GM12878 (cell line): ENCODE data around the gene R3HDM1. TPM values are rescaled to one million over a fixed set of nuclear protein-coding genes. Genes with fewer than 3 reads are reported as not detected.
A peak's percentile ranks its signal among the peaks of the same experiment; 100 is the strongest.

ENCODE experiments used
- ATAC-seq: fragments of 200-7000 bp; cut with Tn5 transposase; 3 replicates; pipeline ENCODE4 v1.9.1; 2020; ENCODE audit warnings: mild to moderate bottlenecking, moderate library complexity
- BruUV-seq: library from RNA; stranded (reverse); fragments of 400-500 nt; replicated peaks from 2 replicates; lab custom pipeline; 2021; lab: Mats Ljungman, UMichigan
- CTCF ChIA-PET: fragments of 300-600 bp; sonication (Branson Sonifier 250); formaldehyde crosslinking; extraction: SDS; loops from one replicate; lab custom pipeline; 2021; ENCODE audit warnings: inconsistent platforms; lab: Yijun Ruan, JAX
- POLR2A ChIA-PET: fragments of 350-600 bp; formaldehyde crosslinking; extraction: SDS; loops from one replicate; lab custom pipeline; 2021; ENCODE audit warnings: inconsistent platforms; lab: Charles Lee
- RAD21 ChIA-PET: fragments of 300-600 bp; sonication (Branson Sonifier 250); formaldehyde crosslinking; loops from one replicate; lab custom pipeline; 2023; ENCODE audit warnings: antibody characterized with exemption; ENCODE audit not compliant: unreplicated experiment; lab: Charles Lee
- SMC1A ChIA-PET: fragments of 300-600 bp; sonication (Branson Sonifier 250); formaldehyde crosslinking; loops from one replicate; lab custom pipeline; 2023; ENCODE audit not compliant: unreplicated experiment, uncharacterized antibody; lab: Charles Lee
- DNase-seq: peaks from one replicate; pipeline ENCODE4 v3.0.0-alpha.2; 2011; ENCODE audit warnings: low read depth, low spot score
- FAIRE-seq: peaks from 3 replicates; lab custom pipeline; 2011; peaks lifted over from hg19 to GRCh38; lab: Jason Lieb, UNC
- H2AFZ ChIP-seq: 2 replicates; pipeline ENCODE4 v1.6.0; 2011; ENCODE audit warnings: low read depth, low read length, control low read depth; ENCODE audit not compliant: control insufficient read depth
- H3K27ac ChIP-seq: 2 replicates; pipeline ENCODE4 v1.5.1; 2011; ENCODE audit warnings: control low read depth; ENCODE audit not compliant: control insufficient read depth, insufficient read depth
- H3K27me3 ChIP-seq, 2 experiments: replicated peaks in 1 of 2; 2 replicates each; pipeline versions ENCODE4 v1.6.0 to v1.6.1; 2011; ENCODE audit warnings: low read length in 1 of 2; ENCODE audit not compliant: control insufficient read depth in 2 of 2, insufficient read depth in 2 of 2
- H3K36me3 ChIP-seq, 2 experiments: 2 replicates each; pipeline ENCODE4 v1.5.1; 2011; ENCODE audit warnings: low read length in 1 of 2; ENCODE audit not compliant: control insufficient read depth in 2 of 2, insufficient read depth in 2 of 2
- H3K4me1 ChIP-seq: 2 replicates; pipeline ENCODE4 v1.6.1; 2011; ENCODE audit warnings: mild to moderate bottlenecking, low read length, moderate library complexity, mixed read lengths; ENCODE audit not compliant: control insufficient read depth, insufficient read depth
- H3K4me2 ChIP-seq: 2 replicates; pipeline ENCODE4 v1.6.0; 2011; ENCODE audit warnings: control low read depth; ENCODE audit not compliant: control insufficient read depth, insufficient read depth
- H3K4me3 ChIP-seq: fragments of 200-600 bp; sonication (generic); 2 replicates; pipeline ENCODE4 v1.5.1; 2016
- H3K79me2 ChIP-seq: 2 replicates; pipeline ENCODE4 v1.6.0; 2011; ENCODE audit warnings: low read length; ENCODE audit not compliant: control insufficient read depth, insufficient read depth
- H3K9ac ChIP-seq: 2 replicates; pipeline ENCODE4 v1.8.0; 2011; ENCODE audit warnings: low read length, control low read depth, mixed read lengths; ENCODE audit not compliant: control insufficient read depth, insufficient read depth
- H3K9me3 ChIP-seq: replicated peaks from 3 replicates; pipeline ENCODE4 v1.5.1; 2011; ENCODE audit warnings: mild to moderate bottlenecking, low read length; ENCODE audit not compliant: control insufficient read depth, insufficient read depth
- H4K20me1 ChIP-seq: 2 replicates; pipeline ENCODE4 v1.6.0; 2011; ENCODE audit not compliant: control insufficient read depth, insufficient read depth
- ETV6 ChIP-seq, 2 experiments: fragments of 450-650 bp in 1 of 2; IDR thresholded peaks in 1 of 2; conservative IDR thresholded peaks in 1 of 2; 2 replicates each; pipeline ENCODE4 v1.6.1; 2014; ENCODE audit warnings: antibody characterized with exemption in 1 of 2, borderline replicate concordance in 1 of 2, low read depth in 1 of 2, mild to moderate bottlenecking in 1 of 2, moderate library complexity in 1 of 2
- FOXM1 ChIP-seq: IDR thresholded peaks from 2 replicates; pipeline ENCODE4 v1.6.1; 2012; ENCODE audit warnings: low read depth, mild to moderate bottlenecking, inconsistent platforms, low read length, moderate library complexity
- HDGF ChIP-seq: fragments of 450-650 bp; IDR thresholded peaks from 2 replicates; pipeline ENCODE4 v1.6.1; 2016; ENCODE audit warnings: antibody characterized with exemption
- IKZF2 ChIP-seq, 2 experiments: fragments of 450-650 bp; IDR thresholded peaks; 2 replicates each; pipeline ENCODE4 v1.6.1; 2017; ENCODE audit warnings: mild to moderate bottlenecking in 2 of 2, moderate library complexity in 2 of 2
- MTA3 ChIP-seq: IDR thresholded peaks from 2 replicates; pipeline ENCODE4 v1.6.1; 2012; ENCODE audit warnings: low read length, inconsistent platforms, borderline replicate concordance
- NR2C1 ChIP-seq: fragments of 450-650 bp; IDR thresholded peaks from 2 replicates; pipeline ENCODE4 v1.6.1; 2017; ENCODE audit warnings: antibody characterized with exemption, mild to moderate bottlenecking, moderate library complexity
- RBBP5 ChIP-seq: fragments of 200-600 bp; sonication (generic); conservative IDR thresholded peaks from 2 replicates; pipeline ENCODE4 v1.6.1; 2016
- SMAD5 ChIP-seq: IDR thresholded peaks from 2 replicates; pipeline ENCODE4 v1.6.1; 2016; ENCODE audit warnings: antibody characterized with exemption, low read depth
- SUZ12 ChIP-seq: fragments of 200-600 bp; sonication (generic); IDR thresholded peaks from one replicate; pipeline ENCODE4 v1.6.1; 2018; ENCODE audit warnings: antibody characterized with exemption, mild to moderate bottlenecking; ENCODE audit not compliant: unreplicated experiment
- WGBS: methylation state at CpG from one replicate; pipeline ENCODE4 v1.1.6; 2016; ENCODE audit warnings: low lambda C conversion rate; ENCODE audit not compliant: insufficient replicate concordance, insufficient coverage; ENCODE audit errors: missing lambda C conversion rate; 5-methylcytosine and 5-hydroxymethylcytosine counted together
- in situ Hi-C: fragments of 300-500 bp; cut with MboI; formaldehyde crosslinking; loops from 9 replicates; pipeline ENCODE4 v1.14.3; 2018; ENCODE audit warnings: mixed read lengths
- intact Hi-C: fragments of 100-400 bp; cut with micrococcal nuclease; formaldehyde crosslinking; loops from one replicate; pipeline ENCODE4 v1.14.2; 2022; ENCODE audit not compliant: unreplicated experiment
- polyA plus RNA-seq, 11 experiments: library from polyadenylated mRNA; depleted of rRNA in 4 of 11; unstranded in 6 of 11; stranded (reverse) in 5 of 11; fragments of >200 nt; fragmentation: Nextera tagmentation in 4 of 11; fragmentation: Illumina TruSeq in 1 of 11; extraction: Ambion mirVana in 4 of 11; extraction: Trizol in 1 of 11; gene quantifications; 1 replicate in 1 of 11; 2 replicates in 10 of 11; pipeline versions ENCODE4 v1.2.1 to v1.2.3, GENCODE V29; 2011 to 2016; ENCODE audit warnings: inconsistent platforms in 2 of 11, missing spikeins in 2 of 11, low read depth in 1 of 11
- total RNA-seq, 4 experiments: library from RNA; depleted of rRNA in 3 of 4; stranded (reverse); fragments of >200 nt in 3 of 4; fragmentation: Illumina TruSeq in 1 of 4; extraction: Trizol in 1 of 4; gene quantifications; 2 replicates each; pipeline versions ENCODE4 v1.2.1 to v1.2.3, GENCODE V29; 2013 to 2021
- TF ChIP-seq, protein P1 (sequence below): fragments of 450-650 bp; IDR thresholded peaks from 2 replicates; pipeline ENCODE4 v1.6.1; 2018; ENCODE audit warnings: mild to moderate bottlenecking, low read depth, moderate library complexity; ENCODE audit not compliant: partially characterized antibody
- TF ChIP-seq, protein P2 (sequence below): fragments of 450-650 bp; IDR thresholded peaks from 2 replicates; pipeline ENCODE4 v1.6.1; 2016; ENCODE audit warnings: mild to moderate bottlenecking, moderate library complexity, borderline replicate concordance
- TF ChIP-seq, protein P3 (sequence below), 3 experiments: IDR thresholded peaks in 2 of 3; conservative IDR thresholded peaks in 1 of 3; 2 replicates each; pipeline ENCODE4 v1.5.1; 2011; ENCODE audit warnings: low read depth in 3 of 3, low read length in 3 of 3, mild to moderate bottlenecking in 3 of 3, control low read depth in 2 of 3, moderate library complexity in 2 of 3, inconsistent platforms in 1 of 3, mixed read lengths in 1 of 3; ENCODE audit not compliant: control insufficient read depth in 2 of 3, insufficient read depth in 1 of 3; ENCODE audit errors: extremely low read depth in 1 of 3

Gene R3HDM1
- total and polyA plus RNA-seq, 10 of the 15 experiments (the other 5 are each of a cell fraction or from before 2014, with no cell fraction given) = 16.8 to 89.6 (median 47.7) TPM

DNA sequence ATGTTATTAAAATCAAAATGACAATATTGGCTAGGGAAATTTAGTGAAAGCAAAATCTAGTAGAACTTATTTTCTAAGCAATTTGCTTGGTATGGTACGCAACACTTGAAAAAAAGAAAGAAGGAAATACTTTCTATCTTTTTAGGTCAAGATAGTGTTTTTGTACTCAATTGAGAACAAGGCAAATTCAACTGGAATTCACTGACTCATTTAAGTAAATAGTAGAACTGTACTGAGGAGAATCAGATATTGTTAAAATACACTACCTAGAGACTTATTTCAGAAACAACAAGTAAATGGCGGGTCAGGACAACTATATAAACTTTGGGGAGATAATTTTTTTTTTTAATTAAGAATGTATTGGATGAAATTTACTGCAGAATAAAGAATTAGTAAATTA, 19.2 kb upstream of the R3HDM1 start (continued):
- TF ChIP-seq SUZ12 = no peak

DNA sequence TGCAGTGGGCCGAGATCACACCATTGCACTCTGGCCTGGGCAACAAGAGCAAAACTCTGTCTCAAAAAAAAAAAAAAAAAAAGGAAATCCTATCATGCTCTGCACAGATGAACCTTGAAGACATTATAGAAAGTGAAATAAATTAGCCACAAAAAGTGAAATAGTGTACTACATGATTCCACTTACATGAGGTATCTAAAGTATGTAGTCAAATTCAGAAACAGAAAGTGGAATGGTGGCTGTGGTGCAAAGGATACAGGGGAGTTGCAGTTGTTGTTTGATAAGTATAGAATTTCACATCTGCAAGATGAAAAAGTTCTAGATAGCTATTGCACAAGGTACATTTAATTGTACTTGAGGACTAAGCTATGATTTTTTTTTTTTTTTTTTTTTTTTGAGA, 5.5 kb upstream of the R3HDM1 start:
- H3K36me3 ChIP-seq = no peaks in the 10 kb centered on the region
- no peak for FAIRE-seq
- H3K9me3 ChIP-seq = no peaks in the 10 kb centered on the region; the same call in 2 of the 3 replicates
- BruUV-seq = no TSS peak
- H2AFZ ChIP-seq = no peak overlapping the region
- H3K79me2 ChIP-seq = peaks cover 17% of the 10 kb centered on the region
- POLR2A ChIA-PET = interaction anchor here (0.6 kb wide), 1 partner anchor 148 kb away, joined by 3 read pairs; no protein-coding TSS in a partner anchor
- intact Hi-C loops (no loop called here), in situ Hi-C loops (no loop called here)
- CTCF ChIA-PET = no interaction called here
- H3K27ac ChIP-seq = no peak overlapping the region
- H4K20me1 ChIP-seq = no peaks in the 10 kb centered on the region
- SMC1A ChIA-PET = no interaction called here
- peak; percentile 12 for DNase-seq
- H3K27me3 ChIP-seq = no peaks in the 10 kb centered on the region
- WGBS = 57% methylated on average over 1 of the region's 1 CpG
- H3K4me1 ChIP-seq = 0 out of 2 replicates have a peak, but pooled peaks cover 3% of the 10 kb centered on the region
- ATAC-seq = peak; percentile 11; the same call in 2 of the 3 replicates
- H3K4me2 ChIP-seq = no peak overlapping the region
- no peak overlapping the region for H3K4me3 ChIP-seq
- H3K9ac ChIP-seq = no peak overlapping the region
- RAD21 ChIA-PET = no interaction called here
- TF ChIP-seq, protein P1, sequence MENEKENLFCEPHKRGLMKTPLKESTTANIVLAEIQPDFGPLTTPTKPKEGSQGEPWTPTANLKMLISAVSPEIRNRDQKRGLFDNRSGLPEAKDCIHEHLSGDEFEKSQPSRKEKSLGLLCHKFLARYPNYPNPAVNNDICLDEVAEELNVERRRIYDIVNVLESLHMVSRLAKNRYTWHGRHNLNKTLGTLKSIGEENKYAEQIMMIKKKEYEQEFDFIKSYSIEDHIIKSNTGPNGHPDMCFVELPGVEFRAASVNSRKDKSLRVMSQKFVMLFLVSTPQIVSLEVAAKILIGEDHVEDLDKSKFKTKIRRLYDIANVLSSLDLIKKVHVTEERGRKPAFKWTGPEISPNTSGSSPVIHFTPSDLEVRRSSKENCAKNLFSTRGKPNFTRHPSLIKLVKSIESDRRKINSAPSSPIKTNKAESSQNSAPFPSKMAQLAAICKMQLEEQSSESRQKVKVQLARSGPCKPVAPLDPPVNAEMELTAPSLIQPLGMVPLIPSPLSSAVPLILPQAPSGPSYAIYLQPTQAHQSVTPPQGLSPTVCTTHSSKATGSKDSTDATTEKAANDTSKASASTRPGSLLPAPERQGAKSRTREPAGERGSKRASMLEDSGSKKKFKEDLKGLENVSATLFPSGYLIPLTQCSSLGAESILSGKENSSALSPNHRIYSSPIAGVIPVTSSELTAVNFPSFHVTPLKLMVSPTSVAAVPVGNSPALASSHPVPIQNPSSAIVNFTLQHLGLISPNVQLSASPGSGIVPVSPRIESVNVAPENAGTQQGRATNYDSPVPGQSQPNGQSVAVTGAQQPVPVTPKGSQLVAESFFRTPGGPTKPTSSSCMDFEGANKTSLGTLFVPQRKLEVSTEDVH = no peak
- no peak for TF ChIP-seq SMAD5
- TF ChIP-seq FOXM1 = no peak
- TF ChIP-seq RBBP5 = no peak
- TF ChIP-seq, protein P2, sequence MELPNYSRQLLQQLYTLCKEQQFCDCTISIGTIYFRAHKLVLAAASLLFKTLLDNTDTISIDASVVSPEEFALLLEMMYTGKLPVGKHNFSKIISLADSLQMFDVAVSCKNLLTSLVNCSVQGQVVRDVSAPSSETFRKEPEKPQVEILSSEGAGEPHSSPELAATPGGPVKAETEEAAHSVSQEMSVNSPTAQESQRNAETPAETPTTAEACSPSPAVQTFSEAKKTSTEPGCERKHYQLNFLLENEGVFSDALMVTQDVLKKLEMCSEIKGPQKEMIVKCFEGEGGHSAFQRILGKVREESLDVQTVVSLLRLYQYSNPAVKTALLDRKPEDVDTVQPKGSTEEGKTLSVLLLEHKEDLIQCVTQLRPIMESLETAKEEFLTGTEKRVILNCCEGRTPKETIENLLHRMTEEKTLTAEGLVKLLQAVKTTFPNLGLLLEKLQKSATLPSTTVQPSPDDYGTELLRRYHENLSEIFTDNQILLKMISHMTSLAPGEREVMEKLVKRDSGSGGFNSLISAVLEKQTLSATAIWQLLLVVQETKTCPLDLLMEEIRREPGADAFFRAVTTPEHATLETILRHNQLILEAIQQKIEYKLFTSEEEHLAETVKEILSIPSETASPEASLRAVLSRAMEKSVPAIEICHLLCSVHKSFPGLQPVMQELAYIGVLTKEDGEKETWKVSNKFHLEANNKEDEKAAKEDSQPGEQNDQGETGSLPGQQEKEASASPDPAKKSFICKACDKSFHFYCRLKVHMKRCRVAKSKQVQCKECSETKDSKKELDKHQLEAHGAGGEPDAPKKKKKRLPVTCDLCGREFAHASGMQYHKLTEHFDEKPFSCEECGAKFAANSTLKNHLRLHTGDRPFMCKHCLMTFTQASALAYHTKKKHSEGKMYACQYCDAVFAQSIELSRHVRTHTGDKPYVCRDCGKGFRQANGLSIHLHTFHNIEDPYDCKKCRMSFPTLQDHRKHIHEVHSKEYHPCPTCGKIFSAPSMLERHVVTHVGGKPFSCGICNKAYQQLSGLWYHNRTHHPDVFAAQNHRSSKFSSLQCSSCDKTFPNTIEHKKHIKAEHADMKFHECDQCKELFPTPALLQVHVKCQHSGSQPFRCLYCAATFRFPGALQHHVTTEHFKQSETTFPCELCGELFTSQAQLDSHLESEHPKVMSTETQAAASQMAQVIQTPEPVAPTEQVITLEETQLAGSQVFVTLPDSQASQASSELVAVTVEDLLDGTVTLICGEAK = no peak
- TF ChIP-seq IKZF2 (IDR thresholded peaks at IDR 0.05) = no peak
- TF ChIP-seq ETV6 (conservative IDR thresholded peaks at IDR 0.05 in 1 of 2, IDR thresholded peaks at IDR 0.05 in 1 of 2; ENCODE audit: borderline replicate concordance in 1 of 2, low read depth in 1 of 2) = no peak
- TF ChIP-seq NR2C1 = no peak
- TF ChIP-seq MTA3 = no peak
- TF ChIP-seq, protein P3, sequence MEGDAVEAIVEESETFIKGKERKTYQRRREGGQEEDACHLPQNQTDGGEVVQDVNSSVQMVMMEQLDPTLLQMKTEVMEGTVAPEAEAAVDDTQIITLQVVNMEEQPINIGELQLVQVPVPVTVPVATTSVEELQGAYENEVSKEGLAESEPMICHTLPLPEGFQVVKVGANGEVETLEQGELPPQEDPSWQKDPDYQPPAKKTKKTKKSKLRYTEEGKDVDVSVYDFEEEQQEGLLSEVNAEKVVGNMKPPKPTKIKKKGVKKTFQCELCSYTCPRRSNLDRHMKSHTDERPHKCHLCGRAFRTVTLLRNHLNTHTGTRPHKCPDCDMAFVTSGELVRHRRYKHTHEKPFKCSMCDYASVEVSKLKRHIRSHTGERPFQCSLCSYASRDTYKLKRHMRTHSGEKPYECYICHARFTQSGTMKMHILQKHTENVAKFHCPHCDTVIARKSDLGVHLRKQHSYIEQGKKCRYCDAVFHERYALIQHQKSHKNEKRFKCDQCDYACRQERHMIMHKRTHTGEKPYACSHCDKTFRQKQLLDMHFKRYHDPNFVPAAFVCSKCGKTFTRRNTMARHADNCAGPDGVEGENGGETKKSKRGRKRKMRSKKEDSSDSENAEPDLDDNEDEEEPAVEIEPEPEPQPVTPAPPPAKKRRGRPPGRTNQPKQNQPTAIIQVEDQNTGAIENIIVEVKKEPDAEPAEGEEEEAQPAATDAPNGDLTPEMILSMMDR (IDR thresholded peaks at IDR 0.05 in 2 of 3, conservative IDR thresholded peaks at IDR 0.05 in 1 of 3; ENCODE audit: control insufficient read depth in 2 of 3, extremely low read depth in 1 of 3, insufficient read depth in 1 of 3, low read depth in 3 of 3, low read length in 3 of 3) = no peak
- TF ChIP-seq HDGF = no peak
